GM19452 (cell line): ENCODE measurements around the gene CPNE9.

Source experiments
- ATAC-seq: cut with Tn5 transposase; IDR thresholded peaks from one replicate; pipeline ENCODE4 v1.9.1; 2021; ENCODE audit not compliant: unreplicated experiment

The CPNE9 gene

GRCh38 chr3:9703736-9704346, at the start of gene CPNE9:
CPNE9 (plus strand) TSS chr3:9703833; CDS start chr3:9703997, 164 bp downstream.
- no peak for ATAC-seq

- ATAC-seq: no peak
Measured at GRCh38 chr3:9659849-9660248, 43.8 kb upstream of the CPNE9 start.

- no peak for ATAC-seq
Measured at GRCh38 chr3:9660972-9661371, 42.7 kb upstream of the CPNE9 start.

GRCh38 chr3:9664119-9664751, 39.4 kb upstream of the CPNE9 start:
- ATAC-seq: no peak

GRCh38 chr3:9666704-9667445, 36.8 kb upstream of the CPNE9 start:
- ATAC-seq: no peak

GRCh38 chr3:9669277-9669676, 34.4 kb upstream of the CPNE9 start:
- ATAC-seq: no peak

- ATAC-seq: no peak
Measured at GRCh38 chr3:9669720-9670432, 33.8 kb upstream of the CPNE9 start.

GRCh38 chr3:9673082-9673481, 30.6 kb upstream of the CPNE9 start:
- no peak for ATAC-seq

GRCh38 chr3:9673752-9674151, 29.9 kb upstream of the CPNE9 start:
- ATAC-seq: no peak

GRCh38 chr3:9675736-9676290, 27.8 kb upstream of the CPNE9 start:
- no peak for ATAC-seq

- ATAC-seq: no peak
Measured at GRCh38 chr3:9676785-9677184, 26.8 kb upstream of the CPNE9 start.

- ATAC-seq: no peak
Measured at GRCh38 chr3:9678493-9678892, 25.1 kb upstream of the CPNE9 start.

- ATAC-seq: no peak
Measured at GRCh38 chr3:9679476-9680080, 24.1 kb upstream of the CPNE9 start.

GRCh38 chr3:9681011-9681722, 22.5 kb upstream of the CPNE9 start:
- no peak for ATAC-seq

- ATAC-seq: no peak
Measured at GRCh38 chr3:9681723-9682081, 21.9 kb upstream of the CPNE9 start.

- no peak for ATAC-seq
Measured at GRCh38 chr3:9682096-9682495, 21.5 kb upstream of the CPNE9 start.

GRCh38 chr3:9683426-9683825, 20.2 kb upstream of the CPNE9 start:
- ATAC-seq: no peak

- ATAC-seq: no peak
Measured at GRCh38 chr3:9685216-9686049, 18.2 kb upstream of the CPNE9 start.

GRCh38 chr3:9686050-9686550, 17.5 kb upstream of the CPNE9 start:
- ATAC-seq: no peak
